Prostate gland (tissue), 2 donors: ENCODE results near the gene PRPF31. TPM values are rescaled to one million over a fixed set of nuclear protein-coding genes. Genes with fewer than 3 reads are reported as not detected.

Source experiments
- DNase-seq: peaks from one replicate; pipeline ENCODE4 v3.0.0-alpha.2; 2019; ENCODE audit warnings: low spot score
- H3K27ac ChIP-seq, 2 donors: fragments of 200-600 bp; sonication (generic); 2 replicates each; pipeline ENCODE4 v1.5.1; 2017 to 2019
- H3K27me3 ChIP-seq: fragments of 200-600 bp; sonication (generic); replicated peaks from 2 replicates; pipeline ENCODE4 v1.5.1; 2019; ENCODE audit not compliant: insufficient read depth
- H3K36me3 ChIP-seq, 2 donors: fragments of 200-600 bp; sonication (generic); 1 replicate in 1 of 2; 2 replicates in 1 of 2; pipeline versions ENCODE4 v1.5.1 to v1.8.1; 2017 to 2019
- H3K4me1 ChIP-seq: fragments of 200-600 bp; sonication (generic); replicated peaks from 2 replicates; pipeline ENCODE4 v1.5.1; 2019
- H3K4me3 ChIP-seq, 2 donors: fragments of 200-600 bp; sonication (generic); 2 replicates each; pipeline ENCODE4 v1.5.1; 2017 to 2019
- H3K9me3 ChIP-seq: fragments of 200-600 bp; sonication (generic); 2 replicates; pipeline ENCODE4 v1.5.1; 2017
- CTCF ChIP-seq, 4 experiments: fragments of 200-600 bp in 2 of 4; fragments of 450-650 bp in 2 of 4; sonication (generic) in 2 of 4; IDR thresholded peaks; 1 replicate in 3 of 4; 2 replicates in 1 of 4; pipeline ENCODE4 v1.5.1; 2016 to 2019; ENCODE audit warnings: antibody characterized with exemption in 4 of 4, mild to moderate bottlenecking in 2 of 4, moderate library complexity in 2 of 4
- POLR2A ChIP-seq: fragments of 450-650 bp; IDR thresholded peaks from one replicate; pipeline ENCODE4 v1.6.1; 2016; ENCODE audit warnings: antibody characterized with exemption, mild to moderate bottlenecking
- POLR2AphosphoS5 ChIP-seq: sonication (generic); formaldehyde crosslinking; IDR thresholded peaks from one replicate; pipeline ENCODE4 v1.6.1; 2017; ENCODE audit warnings: antibody characterized with exemption
- WGBS: methylation state at CpG from one replicate; pipeline ENCODE4 v1.1.5; 2018; 5-methylcytosine and 5-hydroxymethylcytosine counted together
- intact Hi-C: fragments of 100-400 bp; cut with DNase I; formaldehyde crosslinking; loops from one replicate; pipeline ENCODE4 v1.14.2; 2022
- total RNA-seq, 2 donors: library from RNA; depleted of rRNA; stranded (reverse); fragments of >200 nt; gene quantifications; one replicate each; pipeline ENCODE4 v1.1.0, GENCODE V29; 2016

PRPF31 gene
- total RNA-seq, 2 donors from 2014 or later = 50.7 to 71.6 TPM

DNA sequence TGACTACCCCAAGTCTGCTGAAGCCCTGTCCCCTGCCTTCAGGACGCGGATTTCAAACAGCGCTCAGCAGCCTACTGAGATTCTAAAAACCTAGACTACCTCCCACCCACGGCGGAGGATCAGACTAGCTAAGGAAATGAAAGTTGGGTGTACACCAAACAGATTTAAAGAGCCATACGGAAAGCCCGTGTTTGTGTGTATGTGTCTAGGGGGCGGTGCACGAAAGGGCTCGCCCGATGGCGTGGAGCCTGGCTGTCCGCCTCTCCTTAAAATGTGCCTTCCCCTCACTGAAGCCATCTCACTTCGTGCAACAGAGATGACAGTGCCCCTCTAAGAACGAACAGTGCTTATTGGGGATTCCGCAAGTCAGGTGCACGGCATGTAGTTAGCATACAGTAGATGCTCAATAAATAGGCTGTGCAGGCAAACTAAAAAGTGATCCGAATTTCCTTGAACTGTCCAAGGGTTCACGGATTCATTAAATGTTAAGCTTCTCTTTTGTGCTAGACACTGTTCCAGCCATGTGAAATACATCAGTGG lies 43.3 kb downstream of the PRPF31 start:
- Histone ChIP-seq H3K9me3 (no peaks in the 10 kb centered on the region), H3K4me3 (peak overlapping the region; percentile 71 to 89), H3K27me3 (no peaks in the 10 kb centered on the region), H3K4me1 (peaks cover 26% of the 10 kb centered on the region), H3K27ac (peak overlapping the region; percentile 88 to 95), H3K36me3 (peaks cover 9 to 10% of the 10 kb centered on the region in 2 donors)
- no peak for DNase-seq
- WGBS = 5% methylated on average over 19 of the region's 19 CpGs
- TF ChIP-seq POLR2A (no peak), POLR2AphosphoS5 (no peak), CTCF (IDR thresholded peaks at IDR 0.05) (no peak)
- intact Hi-C loops = loop anchor here (2.0 kb wide), 1 partner anchor 22 kb away; the partner anchor contains the start of gene CNOT3

DNA sequence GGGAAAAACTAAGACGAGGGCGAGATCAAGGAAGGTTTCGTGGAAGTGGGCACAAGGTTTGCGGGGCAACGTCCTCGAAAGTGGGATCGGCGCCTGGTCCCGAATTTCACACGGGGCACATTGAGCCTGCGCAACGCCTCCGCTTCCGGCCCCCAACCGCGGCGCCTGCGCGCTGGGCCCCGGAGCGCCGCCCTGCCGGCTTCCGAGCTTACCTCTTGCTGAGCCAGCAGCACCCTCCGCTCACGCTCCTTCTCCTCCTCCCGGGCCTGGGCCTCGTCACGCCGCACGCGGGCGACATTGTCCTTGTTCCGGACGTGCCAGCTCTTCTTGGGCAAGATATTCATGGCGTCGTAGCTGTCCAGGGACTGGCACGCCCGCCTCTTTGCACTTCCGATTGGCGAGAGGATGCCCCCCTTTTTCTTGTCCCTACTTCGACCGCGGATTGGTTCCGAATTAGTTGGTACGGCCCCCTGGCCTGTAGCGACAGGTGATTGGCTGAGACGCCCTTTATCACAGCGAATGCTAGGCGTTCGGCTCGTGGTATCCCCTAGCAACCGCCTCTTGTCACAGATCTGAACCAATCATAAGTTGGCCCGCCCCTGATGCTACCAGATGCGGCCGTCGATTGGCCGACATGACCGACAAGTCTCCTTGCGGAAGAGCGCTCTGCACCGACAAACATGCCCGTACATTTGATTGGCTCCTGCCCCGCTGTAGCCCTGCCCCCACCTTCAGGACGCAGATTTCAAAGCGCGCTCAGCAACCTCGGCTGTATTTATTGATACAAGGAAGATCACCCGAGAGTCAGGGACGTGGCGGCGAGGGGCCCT lies 44.0 kb downstream of the PRPF31 start, which contains the start of gene LENG1:
TSS of gene LENG1 (minus strand) at position 370 of the 830 bp plus-strand sequence. CDS start at position 344, 26 bp downstream.
- TF ChIP-seq CTCF (IDR thresholded peaks at IDR 0.05) (peak; percentile 3 to 75 (median 56)), POLR2AphosphoS5 (peak; percentile 87), POLR2A (peak; percentile 55)
- peak; percentile 100 for DNase-seq
- Histone ChIP-seq H3K36me3 (peaks cover 6 to 7% of the 10 kb centered on the region in 2 donors), H3K4me1 (peaks cover 26% of the 10 kb centered on the region), H3K4me3 (peak within 1 kb of the TSS; percentile 71 to 89), H3K9me3 (no peaks in the 10 kb centered on the region), H3K27ac (peak within 1 kb of the TSS; percentile 88 to 95), H3K27me3 (no peaks in the 10 kb centered on the region)
- intact Hi-C loops = loop anchor here (2.0 kb wide), 2 partner anchors 23 to 31 kb away; partner anchors contain the start of genes CNOT3 and TSEN34
- under 1% methylated on average over 72 of the region's 72 CpGs for WGBS

- no peak for DNase-seq
- Histone ChIP-seq H3K9me3 (no peaks in the 10 kb centered on the region), H3K36me3 (peaks cover 3 to 6% of the 10 kb centered on the region in 2 donors), H3K4me3 (peak overlapping the region; percentile 33 to 39), H3K4me1 (peaks cover 26% of the 10 kb centered on the region), H3K27me3 (no peaks in the 10 kb centered on the region), H3K27ac (peak overlapping the region; percentile 88 to 90)
- intact Hi-C loops = loop anchor here (2.0 kb wide), 1 partner anchor 31 kb away; the partner anchor contains the start of gene TSEN34
- 0% methylated on average over 28 of the region's 28 CpGs for WGBS
- TF ChIP-seq POLR2A (no peak), POLR2AphosphoS5 (no peak), CTCF (IDR thresholded peaks at IDR 0.05) (no peak)
Measured at GRCh38 chr19:54160182-54160811, 44.7 kb downstream of the PRPF31 start.

DNA sequence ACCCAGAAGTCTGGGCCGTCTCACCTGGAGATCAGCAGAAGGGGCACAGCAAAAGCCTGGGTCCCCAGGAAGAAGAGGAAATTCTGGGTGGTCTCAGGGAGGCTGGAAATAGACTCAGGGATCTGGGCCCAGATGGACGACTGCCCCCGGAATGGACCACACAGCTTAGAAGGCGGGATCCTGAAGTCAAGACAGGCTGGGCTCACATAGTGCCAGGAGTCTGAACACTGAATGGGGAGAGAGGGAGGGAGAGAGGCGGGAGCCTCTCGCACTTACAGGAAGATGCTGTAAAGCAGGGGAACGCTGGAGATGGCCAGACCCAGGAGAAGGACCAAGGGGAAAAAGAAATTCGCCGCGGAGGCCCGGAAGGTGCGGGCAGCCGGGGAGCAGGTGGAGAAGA lies 45.3 kb downstream of the PRPF31 start:
- Histone ChIP-seq H3K4me3 (no peak overlapping the region), H3K27ac (peak overlapping the region; percentile 88 to 90), H3K36me3 (peaks cover 0 to 6% of the 10 kb centered on the region in 2 donors), H3K27me3 (no peaks in the 10 kb centered on the region), H3K4me1 (peaks cover 26% of the 10 kb centered on the region), H3K9me3 (no peaks in the 10 kb centered on the region)
- 26% methylated on average over 13 of the region's 13 CpGs for WGBS
- DNase-seq = no peak
- intact Hi-C loops = loop anchor here (2.0 kb wide), 1 partner anchor 30 kb away; the partner anchor contains the start of gene TSEN34
- TF ChIP-seq POLR2A = no peak
- no peak for TF ChIP-seq POLR2AphosphoS5
- no peak for TF ChIP-seq CTCF (IDR thresholded peaks at IDR 0.05)
